Frontal cortex (tissue), 4 donors: ENCODE data around the gene TBC1D24. TPM values are rescaled to one million over a fixed set of nuclear protein-coding genes. Genes with fewer than 3 reads are reported as not detected.

Source experiments
- DNase-seq, 2 donors: peaks; one replicate each; pipeline ENCODE4 v3.0.0; 2012; ENCODE audit warnings: low spot score in 2 of 2
- FAIRE-seq: peaks from 2 replicates; lab custom pipeline; 2012; peaks lifted over from hg19 to GRCh38; lab: Jason Lieb, UNC
- total RNA-seq: library from RNA; depleted of rRNA; stranded (reverse); fragments of >200 nt; gene quantifications from one replicate; pipeline ENCODE4 v1.2.3, GENCODE V29; 2014
- donor health status: control.
- donor health status: control.
- donor health status: control.

Gene TBC1D24
- total RNA-seq, 1 donor from 2014 or later, result 24.5 TPM

DNA sequence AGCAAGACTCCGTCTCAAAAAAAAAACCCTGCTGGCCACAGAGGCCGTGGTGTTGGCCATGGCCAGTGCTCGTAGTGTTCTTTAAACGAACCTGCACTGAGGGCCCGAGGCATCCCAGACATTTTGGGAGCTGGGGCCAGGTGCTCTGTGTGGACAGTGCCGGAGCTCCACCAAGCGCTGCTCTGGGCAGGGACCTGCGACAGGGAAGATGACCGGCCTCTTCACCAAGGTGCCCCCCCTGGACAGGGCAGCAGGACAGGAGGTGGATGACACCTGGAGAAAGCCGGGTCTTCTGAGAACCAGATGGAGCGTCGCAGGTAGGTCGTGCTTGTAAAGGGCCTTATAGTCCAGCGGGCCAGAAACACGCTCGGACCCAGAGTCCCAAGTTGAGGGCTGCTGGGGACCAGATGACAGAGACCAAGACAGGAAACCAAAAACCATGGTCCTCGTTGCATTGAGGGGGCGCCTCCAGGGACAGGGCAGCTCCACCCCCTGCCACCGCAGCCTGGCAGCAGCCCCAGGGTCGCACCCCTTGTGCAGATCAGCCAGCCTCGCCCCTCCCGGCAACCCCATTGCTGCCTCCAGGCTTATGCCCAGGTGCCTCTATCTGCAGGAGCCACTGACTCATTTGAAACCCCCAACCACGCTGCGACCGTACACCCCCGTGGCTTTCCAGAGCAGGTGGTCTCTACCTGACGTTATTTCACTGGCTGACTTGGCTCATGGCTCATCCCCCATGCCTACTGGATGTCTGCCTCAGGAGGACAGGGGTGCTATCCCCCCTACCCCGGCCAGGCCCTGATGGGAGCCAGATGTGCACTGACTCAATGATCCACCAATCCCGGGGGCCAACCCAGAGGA, 8.0 kb upstream of the TBC1D24 start:
- no peak for FAIRE-seq
- DNase-seq, result no peak

- no peak for FAIRE-seq
- DNase-seq, result peak; percentile 79 to 93
These were observed 7.2 kb upstream of the TBC1D24 start for GRCh38 chr16:2467528-2468232.

GRCh38 chr16:2468233-2468724, 6.6 kb upstream of the TBC1D24 start:
- no peak for FAIRE-seq
- DNase-seq, result peak in 1 of 2 donors; percentile 55

GRCh38 chr16:2468725-2469398, 6.1 kb upstream of the TBC1D24 start:
- no peak for FAIRE-seq

DNA sequence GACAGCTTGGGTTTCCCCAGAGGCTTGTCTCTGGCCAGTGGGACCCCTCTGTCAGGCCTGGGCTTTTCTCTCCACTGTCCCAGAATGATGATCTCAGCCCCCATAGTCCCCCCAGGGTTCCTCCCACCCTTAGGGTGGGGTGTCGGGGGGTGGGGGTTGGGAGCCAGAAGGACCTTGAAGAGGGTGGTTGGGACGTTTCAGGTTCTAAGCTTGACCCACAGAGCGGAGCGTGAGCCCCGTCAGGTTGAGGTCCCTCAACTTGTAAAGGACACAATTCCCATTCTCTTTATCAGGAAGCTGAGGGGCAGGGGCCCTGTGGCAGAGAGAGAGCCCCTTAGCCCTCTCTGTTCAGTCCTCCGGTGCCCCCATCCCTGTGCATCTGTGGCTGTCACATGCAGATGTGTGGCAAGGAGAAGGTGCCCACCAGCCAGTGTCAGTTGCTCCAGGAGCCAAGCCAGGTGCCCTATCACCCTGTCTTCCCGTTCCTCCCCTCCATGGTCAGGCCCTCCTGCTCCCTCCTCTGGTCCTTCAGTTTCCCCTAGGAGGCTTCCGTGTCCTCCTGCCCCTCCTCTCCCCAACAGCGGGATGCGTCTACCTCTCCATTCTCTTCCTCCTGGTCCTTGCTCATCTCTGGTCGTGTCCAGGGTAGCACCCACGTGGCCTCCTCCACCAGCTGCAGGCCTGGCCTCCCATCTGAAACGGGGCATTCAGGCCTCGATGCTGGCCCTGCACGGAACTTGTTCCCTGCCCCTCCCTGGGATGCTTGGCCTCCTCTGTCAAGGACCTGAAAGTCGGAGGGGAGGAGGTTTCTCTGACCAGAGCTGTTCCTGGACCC, 5.3 kb upstream of the TBC1D24 start:
- FAIRE-seq (no peak), DNase-seq (peak in 1 of 2 donors; percentile 56)

More at GRCh38 chr16:2468725-2469398, 6.1 kb upstream of the TBC1D24 start:
- peak; percentile 70 to 79 for DNase-seq

DNA sequence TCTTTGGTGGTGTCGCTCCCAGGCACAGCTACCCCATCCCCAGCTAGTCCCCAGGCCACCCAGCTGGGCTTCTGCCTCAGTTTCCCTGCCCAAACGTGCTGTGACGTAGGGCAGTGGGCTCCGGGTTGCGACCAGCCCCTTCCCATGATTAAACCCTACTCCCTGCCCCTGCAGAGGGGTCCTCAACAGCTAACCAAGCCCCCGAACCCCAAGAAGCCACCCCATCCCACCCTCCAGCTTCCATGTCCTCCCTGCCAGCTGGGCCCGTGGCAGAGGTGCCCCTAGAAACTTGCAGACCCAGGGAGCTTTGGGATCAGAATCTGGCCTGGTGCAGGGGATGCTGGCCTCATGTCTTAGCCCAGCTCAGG, 4.7 kb upstream of the TBC1D24 start:
- DNase-seq, result no peak
- FAIRE-seq, result no peak

DNA sequence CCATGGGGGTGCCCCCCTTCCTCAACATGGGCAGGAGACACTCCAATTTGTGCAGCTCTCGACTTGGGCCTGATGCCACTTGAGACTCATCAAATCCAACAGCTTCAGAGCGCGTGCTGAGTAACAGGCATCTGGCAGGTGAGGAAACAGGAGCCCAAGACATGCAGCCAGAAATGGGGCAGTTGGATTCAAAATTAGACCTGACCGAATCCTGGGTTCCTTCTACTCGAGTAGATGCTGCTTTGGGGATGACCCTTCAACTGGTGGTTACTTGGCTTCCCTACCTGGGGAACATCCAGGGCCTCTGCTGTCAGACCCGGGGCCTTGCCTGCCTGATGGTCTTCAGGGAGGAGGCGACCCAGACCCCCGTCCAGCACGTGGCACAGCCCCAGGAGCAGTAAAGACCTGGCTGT, 4.3 kb upstream of the TBC1D24 start:
- FAIRE-seq (no peak), DNase-seq (no peak)

GRCh38 chr16:2471016-2471652, 3.8 kb upstream of the TBC1D24 start, which contains the start of gene NTN3:
Gene NTN3 (plus strand): TSS chr16:2471297. CDS start chr16:2471702, 405 bp downstream.
- DNase-seq (peak; percentile 68 to 74), FAIRE-seq (no peak)

GRCh38 chr16:2471653-2472487, 3.1 kb upstream of the TBC1D24 start:
- no peak for DNase-seq
- FAIRE-seq, result no peak

- DNase-seq, result no peak
- FAIRE-seq, result no peak
These were observed 2.5 kb upstream of the TBC1D24 start for GRCh38 chr16:2472488-2472864.

DNA sequence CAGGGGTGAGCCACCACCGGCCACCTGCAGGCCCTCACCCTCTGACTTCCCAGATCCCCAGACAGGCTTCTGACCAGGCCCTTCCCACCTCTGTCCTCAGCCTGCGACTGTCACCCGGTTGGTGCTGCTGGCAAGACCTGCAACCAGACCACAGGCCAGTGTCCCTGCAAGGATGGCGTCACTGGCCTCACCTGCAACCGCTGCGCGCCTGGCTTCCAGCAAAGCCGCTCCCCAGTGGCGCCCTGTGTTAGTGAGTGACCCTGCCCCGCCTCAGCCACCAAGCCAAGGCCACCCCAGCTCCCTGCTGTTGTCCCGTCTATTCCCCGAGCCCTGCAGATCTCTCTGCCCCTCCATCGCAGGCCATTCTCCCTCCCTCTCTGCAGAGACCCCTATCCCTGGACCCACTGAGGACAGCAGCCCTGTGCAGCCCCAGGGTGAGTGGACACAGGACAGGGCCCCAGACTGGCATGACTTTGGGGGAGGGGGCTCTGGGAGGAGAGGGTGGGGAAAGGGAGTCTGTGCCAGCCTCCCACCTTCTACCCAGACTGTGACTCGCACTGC, 2.0 kb upstream of the TBC1D24 start:
- DNase-seq (no peak), FAIRE-seq (no peak)

DNA sequence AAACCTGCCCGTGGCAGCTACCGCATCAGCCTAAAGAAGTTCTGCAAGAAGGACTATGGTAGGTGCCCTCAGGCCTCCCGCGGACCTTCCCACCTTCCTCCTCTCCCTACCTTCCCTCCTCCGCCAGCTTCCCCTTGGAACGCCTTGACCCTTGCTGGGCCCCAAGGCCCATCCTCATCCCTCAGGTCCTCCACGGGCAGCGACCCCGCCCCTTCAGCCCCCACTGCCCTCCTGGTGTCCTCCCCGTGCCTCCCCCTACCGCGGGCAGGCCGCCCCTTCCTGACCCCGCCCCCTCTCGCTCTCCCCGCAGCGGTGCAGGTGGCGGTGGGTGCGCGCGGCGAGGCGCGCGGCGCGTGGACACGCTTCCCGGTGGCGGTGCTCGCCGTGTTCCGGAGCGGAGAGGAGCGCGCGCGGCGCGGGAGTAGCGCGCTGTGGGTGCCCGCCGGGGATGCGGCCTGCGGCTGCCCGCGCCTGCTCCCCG, 1.4 kb upstream of the TBC1D24 start:
- FAIRE-seq, result no peak

DNA sequence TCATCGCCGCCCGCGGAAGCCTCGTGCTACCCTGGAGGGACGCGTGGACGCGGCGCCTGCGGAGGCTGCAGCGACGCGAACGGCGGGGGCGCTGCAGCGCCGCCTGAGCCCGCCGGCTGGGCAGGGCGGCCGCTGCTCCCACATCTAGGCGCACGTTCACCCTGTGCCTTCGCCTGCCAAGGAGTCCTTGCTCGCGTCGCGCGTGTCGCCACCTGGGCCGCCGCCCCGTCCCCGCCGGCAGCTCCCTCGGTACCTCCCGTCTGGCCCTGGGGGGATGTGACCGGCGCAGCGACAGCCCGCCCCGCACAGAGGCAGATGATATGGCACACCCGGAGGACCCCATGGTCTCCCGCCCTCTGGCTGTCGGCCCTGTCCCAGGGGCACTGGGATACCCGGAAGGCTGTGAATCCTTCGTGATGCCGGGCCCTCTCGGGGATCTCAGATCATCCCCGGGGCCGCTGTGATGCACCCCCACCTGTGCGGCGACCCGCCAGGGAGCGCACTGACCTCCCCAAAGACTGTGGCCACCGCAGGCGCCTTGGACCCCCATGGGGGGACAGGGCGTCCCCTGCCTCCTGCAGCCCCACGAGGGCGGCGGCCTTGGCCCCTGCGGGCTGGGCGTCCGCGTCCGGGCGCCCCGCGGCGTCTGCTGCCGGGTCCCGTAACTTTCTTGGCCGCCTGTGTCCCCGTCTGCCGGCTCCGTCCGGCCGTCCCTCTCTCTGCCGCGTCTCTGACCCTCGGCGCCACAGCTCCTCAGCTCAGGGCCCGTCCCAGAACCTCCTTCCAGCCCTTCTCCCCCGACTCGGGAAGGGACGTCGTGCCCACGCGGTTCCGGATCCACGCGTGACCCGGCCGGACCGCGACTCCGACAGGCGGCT, 689 bp upstream of the TBC1D24 start:
- FAIRE-seq, result no peak

More for the DNA sequence above, 1.4 kb upstream of the TBC1D24 start:
- peak in 1 of 2 donors; percentile 48 for DNase-seq

GRCh38 chr16:2475413-2476344, 752 bp downstream of the TBC1D24 start:
- no peak for FAIRE-seq
- no peak for DNase-seq

More for the DNA sequence above, 689 bp upstream of the TBC1D24 start:
- peak; percentile 84 to 90 for DNase-seq

DNA sequence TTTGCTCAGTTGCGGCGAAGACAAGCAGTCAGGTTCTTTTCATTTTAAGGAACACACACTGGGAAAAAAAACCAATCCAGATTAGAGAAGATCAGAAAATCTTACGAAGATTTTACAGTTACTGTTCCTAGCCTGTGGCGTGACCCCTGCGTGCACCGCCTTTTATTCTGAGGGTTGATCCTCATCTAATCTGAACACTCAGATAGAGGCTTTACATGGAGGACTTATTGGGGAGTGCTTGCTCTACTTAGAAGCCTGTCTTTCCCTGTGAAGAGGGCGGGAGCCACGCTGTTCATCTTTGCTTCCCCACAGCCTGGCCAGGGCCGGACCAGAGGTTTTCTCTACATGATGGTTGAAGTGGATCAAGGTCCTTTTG, 1.4 kb downstream of the TBC1D24 start:
- FAIRE-seq (no peak), DNase-seq (no peak)

GRCh38 chr16:2476741-2477140, 1.8 kb downstream of the TBC1D24 start:
- no peak for FAIRE-seq
- no peak for DNase-seq
